ENCODE measurements around the gene VPS36.
"Not testable (repeated sequence)": the region's sequence is repeated elsewhere in the genome, so short reads cannot be mapped to it uniquely, and the experiment has no call there.

The VPS36 gene

DNA sequence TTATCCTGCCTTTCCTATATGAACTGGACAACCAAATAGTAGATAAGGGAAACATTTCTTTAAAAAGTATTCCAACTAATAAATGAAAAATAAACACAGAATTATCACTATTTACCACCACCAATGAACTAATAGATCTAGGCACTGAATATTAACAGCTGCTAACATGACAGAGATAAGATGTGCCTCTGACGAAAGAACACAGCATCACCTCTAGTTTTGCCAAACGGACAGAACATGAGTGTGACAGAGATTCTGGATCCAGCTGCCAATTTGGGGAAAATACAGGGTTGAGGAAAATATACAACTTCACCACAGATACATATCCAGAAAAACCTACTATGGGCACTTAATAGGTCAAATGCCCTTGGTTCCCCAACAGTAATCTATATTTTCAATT lies 18.0 kb downstream of the VPS36 start:
- no peak for DNase-seq (ENCODE audit: low read depth)

DNA sequence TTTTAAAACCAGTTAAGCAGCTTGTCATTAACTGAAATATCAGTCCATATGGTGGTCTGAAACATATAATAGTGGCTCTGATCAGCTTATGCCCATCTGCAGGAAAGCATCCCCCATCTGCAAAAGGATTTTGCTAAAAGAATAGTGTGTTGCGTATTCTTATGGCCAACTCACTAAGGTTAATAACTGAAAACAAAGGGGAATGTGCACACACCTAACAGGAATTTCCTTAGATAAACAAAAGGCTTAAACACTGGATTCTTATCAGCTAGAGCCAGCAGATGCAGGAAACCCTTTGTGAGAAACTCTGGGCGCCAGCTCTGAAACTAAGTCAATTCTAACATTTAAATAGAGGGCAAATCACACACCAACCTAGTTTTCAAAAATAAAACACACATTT lies 22.1 kb downstream of the VPS36 start:
- DNase-seq (ENCODE audit: low read depth) = peak; percentile 61

DNA sequence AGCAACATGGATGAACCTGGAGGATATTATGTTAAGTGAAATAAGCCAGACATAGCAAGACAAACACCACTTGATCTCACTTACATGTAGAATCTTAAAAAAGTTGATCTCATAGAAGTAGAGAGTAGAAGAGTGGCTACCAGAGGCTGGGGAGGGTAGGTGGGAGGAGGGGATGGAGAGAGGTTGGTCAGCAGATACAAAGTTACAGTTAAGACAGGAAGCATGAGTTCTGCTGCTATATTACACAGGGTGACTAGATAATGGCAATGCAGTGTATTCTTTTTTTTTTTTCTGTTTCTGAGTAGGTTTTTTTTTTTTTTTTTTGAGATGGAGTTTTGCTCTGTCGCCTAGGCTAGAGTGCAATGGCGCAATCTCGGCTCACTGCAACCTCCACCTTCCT lies 29.2 kb downstream of the VPS36 start:
- no peak for DNase-seq (ENCODE audit: low read depth)

DNA sequence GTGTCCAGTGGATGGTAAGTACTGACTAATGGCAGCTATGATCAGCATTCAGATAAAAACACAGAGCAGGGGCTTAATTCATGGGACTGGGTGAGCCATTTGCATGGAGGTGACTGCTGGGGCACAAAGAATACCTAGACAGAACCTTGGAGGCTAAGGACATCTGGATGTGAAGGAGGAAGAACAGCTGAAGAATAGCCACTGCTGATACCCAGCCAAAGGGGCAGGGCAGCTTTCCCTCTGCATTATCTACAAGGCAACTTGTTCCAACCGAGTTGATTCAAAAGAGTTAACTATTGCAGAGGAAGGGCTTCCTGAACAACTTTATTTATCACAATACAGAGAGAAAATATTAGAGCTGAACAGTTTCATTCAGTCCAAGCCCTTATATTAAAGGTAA lies 31.4 kb downstream of the VPS36 start:
- DNase-seq (ENCODE audit: low read depth) = no peak

DNA sequence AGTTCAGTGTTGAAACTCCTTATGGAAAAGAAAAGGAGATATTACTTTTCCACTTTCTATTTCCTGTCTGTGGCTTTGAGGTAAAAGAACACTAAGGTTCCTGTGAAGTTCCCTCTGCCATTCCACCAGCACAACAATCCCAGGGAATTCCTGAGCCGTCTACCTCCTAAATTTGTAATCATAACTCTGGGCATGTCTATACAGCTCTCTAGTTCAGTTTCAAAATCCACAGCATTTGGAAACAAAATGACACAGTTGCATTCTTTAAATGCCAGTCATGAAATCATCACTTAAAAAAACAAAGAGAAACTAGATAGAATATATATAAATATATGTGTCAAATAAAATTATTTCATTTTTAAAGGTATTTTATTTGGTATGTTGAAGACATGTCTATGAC lies 35.5 kb downstream of the VPS36 start:
- DNase-seq (ENCODE audit: low read depth) = peak; percentile 59

DNA sequence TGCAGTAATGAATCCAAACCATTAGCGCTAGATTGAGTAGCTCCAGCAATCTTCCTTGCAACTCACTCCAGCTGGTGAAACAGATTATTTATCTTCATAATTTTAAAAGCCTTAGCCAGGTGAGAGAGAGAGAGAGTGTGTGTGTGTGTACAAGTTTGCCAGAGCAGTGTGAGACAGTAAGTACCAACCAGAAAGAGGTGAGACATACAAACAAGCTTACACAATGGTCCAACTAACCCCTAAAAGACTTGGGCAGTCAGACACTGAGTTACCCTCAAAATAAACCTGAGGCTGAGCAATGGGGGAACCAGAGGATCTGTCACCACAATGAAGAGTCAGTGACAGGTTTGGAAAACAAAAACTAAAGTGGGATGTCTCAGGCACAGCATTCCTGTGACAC lies 36.4 kb downstream of the VPS36 start:
- DNase-seq (ENCODE audit: low read depth) = no peak

DNA sequence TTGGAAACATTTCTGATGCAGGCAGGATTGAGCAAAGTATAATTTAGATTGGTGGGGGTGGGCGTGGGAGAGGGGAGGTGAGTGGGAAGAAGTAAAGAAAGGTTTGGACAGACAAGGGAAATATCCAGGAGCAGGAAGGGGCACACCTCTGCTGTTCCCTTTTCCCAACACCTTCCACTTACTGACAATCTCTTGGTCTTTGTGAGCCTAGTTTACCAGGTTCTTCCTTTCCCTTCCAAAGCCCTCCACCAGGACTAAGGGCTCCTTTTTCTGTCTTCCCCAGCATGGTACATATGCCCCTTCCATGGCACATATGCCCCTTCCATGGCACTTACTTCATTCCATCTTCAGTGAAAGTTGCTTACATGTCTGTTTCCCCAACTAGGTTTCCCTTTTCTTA lies 38.3 kb downstream of the VPS36 start:
- DNase-seq (ENCODE audit: low read depth) = no peak

DNA sequence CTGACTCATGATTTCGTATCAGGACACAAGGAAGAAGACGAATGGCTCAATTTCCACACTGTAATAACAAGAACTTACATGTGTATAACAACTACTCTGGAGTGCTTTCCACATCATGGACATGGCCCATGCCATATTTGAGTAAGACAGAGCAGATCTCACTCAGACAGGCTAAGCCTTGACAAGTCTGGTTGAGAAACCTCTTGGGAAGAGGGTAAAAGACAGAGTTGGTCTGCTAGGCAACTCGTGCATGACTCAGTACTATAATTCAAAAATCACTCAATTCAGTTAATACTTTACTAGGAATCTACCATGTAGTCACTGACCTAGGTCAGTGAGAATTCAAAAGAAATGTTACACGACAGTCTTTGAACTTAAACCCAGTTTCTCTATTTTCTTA lies 38.8 kb downstream of the VPS36 start:
- no peak for DNase-seq (ENCODE audit: low read depth)

DNA sequence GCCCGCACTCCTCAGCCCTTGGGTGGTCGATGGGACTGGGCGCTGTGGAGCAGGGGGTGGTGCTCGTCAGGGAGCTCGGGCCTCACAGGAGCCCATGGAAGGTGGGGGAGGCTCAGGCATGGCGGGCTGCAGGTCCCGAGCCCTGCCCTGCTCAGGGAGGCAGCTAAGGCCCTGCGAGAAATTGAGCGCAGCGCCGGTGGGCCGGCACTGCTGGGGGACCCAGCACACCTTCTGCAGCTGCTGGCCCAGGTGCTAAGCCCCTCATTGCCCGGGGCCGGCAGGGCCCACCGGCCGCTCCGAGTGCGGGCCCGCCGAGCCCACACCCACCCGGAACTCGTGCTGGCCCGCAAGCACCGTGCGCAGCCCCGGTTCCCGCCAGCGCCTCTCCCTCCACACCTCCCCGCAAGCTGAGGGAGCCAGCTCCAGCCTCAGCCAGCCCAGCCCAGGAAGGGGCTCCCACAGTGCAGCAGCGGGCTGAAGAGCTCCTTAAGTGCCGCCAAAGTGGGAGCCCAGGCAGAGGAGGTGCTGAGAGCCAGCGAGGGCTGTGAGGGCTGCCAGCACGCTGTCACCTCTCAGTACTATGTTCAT lies 42.3 kb downstream of the VPS36 start:
- not testable (repeated sequence) for DNase-seq (ENCODE audit: low read depth)

DNA sequence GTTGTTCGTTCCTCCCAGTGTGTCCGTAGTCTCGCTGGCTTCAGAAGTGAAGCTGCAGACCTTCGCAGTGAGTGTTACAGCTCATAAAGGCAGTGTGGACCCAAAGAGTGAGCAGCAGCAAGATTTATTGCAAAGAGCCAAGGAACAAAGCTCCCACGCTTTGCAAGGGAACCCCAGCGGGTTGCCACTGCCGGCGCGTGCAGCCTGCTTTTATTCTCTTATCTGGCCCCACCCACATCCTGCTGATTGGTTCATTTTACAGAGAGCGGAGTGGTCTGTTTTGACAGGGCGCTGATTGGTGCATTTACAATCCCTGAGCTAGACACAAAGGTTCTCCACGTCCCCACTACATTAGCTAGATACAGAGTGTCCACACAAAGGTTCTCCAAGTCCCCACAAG lies 43.0 kb downstream of the VPS36 start:
- DNase-seq (ENCODE audit: low read depth) = not testable (repeated sequence)

DNA sequence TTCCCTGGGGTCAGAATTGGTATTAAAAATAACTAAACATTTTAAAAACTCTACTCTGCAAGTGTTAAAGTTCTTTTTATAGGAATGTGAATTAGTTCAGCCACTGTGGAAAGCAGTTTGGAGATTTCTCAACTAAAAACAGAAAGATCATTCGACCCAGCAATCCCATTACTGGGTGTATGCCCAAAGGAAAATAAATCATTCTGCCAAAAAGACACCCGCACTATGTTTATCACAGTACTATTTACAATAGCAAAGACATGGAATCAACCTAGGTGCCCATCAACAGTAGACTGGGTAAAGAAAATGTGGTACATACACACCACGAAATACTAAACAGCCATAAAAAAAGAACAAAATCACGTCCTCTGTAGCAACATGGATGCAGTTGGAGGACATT lies 43.8 kb downstream of the VPS36 start:
- no peak for DNase-seq (ENCODE audit: low read depth)

DNA sequence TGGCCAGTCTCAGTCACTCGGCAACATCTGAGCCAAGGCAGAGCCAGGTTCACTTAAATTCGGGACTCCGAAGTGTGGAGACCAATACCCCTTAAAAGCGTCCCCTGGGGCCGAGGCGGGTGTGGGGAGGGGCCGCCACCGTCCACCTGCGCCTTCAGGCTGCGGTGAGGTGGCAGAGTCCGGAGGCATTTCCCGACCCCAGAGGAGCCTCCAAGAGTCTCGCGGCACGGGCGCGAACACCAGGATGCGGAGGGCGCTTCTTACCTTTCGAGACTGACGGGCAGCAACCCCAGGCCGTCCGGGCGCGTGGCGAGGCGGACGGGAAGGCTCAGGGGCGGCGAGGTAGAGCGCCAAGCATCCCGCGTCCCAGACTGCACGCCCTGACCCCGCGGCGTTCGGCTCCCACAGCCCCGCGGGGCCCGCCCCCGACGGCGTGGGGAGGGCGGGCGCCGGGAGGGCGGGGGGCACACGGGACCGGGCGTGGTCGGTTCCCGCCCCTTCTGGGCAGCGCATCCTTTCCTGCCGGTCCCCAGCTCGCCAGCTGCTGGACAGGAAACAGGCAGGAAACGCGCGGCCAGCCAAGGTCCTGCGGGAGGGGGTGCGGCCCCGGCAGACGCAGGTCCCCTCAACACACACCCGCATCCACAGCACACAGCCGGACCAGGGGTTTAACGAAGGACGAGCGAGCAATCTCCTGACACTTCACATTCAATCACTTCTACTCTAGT lies 44.5 kb downstream of the VPS36 start, which contains the start of gene THSD1:
Gene THSD1 (minus strand): TSS at position 406 of the 728 bp plus-strand sequence. CDS start 3,572 bp downstream, outside the sequence.
- DNase-seq (ENCODE audit: low read depth) = no peak

DNA sequence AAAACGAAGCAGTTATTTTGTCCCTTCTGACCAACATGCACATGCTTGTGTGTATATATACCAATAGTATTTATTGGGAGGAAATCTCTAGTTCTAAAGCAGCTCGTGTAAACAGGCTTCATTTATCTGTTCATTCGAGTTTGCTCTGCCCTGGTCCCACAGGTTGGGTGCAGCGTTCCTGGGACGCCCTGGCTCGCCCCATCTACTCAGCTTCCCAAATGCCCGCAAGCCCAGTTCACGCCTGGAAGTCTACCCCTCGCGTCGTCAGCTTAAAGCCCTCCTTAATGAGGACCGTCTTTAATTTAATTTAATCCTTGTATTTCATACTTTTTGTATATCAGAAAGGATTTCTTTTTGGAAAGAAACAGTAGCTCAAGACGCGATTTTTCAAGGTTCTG lies 45.1 kb downstream of the VPS36 start:
- no peak for DNase-seq (ENCODE audit: low read depth)

DNA sequence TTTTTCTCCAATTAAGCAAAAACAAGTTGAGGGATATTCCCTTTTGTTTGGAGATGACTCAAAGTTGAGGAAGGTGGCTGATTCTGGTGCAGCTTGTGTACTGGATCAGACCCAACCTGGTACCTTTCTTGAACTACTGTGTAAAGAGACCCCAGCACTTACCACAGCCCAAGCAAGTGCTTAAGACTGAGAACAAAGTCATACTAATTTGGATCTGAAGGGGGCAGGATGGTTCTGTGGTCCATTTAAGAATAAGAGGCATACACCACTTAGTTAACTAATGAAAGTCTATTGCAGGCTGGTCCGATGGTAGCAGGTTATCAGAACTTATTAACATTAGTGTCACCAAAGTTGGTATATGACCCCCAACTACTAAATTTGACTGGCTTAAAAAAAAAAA lies 50.7 kb downstream of the VPS36 start:
- DNase-seq (ENCODE audit: low read depth) = no peak

DNA sequence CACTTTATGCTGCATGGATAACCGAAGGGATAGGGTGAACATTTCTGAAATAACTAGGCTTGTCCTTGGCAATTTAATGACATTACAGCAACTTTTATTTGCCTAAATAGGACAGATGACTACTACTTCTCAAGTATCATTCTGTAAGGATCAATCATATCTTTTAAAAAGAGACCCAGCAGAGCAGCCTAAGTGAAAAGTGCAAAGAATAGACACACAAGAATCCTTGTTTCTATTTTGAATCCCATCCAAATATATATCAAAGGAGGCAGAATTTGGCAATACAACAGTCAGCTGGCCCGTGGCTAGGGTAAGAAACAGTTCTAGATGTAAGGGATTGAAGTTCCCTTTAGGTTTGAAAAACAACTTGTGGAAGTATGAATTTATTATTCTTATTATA lies 51.4 kb downstream of the VPS36 start:
- no peak for DNase-seq (ENCODE audit: low read depth)

DNA sequence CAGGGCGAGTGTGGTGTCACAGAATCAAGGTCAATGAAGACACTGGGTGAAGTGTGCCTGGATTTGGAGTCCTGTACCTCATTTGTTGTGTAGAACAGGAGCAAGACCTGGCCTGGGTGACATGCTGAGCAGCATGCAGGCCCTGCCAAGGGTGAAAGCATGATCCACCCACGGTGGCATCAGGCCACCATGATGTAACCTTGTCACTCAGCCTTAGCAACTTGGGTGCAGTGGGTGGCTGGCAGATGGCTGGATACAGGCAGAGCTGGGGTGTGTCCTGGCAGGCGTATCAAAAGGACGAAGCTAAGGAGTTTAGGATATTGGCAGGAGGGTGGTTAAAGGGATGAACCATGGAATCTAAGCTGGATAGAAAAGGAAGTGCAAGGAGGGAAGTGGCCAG lies 54.7 kb downstream of the VPS36 start:
- no peak for DNase-seq (ENCODE audit: low read depth)

DNA sequence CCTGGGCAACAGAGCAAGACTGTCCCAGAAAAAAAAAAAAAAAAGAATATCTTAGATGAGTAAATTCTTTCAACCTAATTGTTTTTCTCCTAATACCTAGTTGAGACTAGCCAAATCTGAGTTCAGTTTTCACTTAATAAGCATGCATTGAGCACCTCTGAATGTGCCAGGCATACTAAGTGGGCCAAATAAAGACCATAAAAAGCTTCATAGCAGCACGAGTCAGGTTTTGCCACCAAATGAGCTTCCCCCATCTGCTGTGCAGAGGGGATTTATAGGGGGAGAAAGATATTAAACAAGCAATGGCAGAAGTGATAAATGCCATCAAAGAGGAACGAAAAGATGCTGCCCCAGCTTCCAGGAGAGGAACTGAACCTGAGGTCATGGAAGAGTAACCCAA lies 55.8 kb downstream of the VPS36 start:
- DNase-seq (ENCODE audit: low read depth) = no peak

DNA sequence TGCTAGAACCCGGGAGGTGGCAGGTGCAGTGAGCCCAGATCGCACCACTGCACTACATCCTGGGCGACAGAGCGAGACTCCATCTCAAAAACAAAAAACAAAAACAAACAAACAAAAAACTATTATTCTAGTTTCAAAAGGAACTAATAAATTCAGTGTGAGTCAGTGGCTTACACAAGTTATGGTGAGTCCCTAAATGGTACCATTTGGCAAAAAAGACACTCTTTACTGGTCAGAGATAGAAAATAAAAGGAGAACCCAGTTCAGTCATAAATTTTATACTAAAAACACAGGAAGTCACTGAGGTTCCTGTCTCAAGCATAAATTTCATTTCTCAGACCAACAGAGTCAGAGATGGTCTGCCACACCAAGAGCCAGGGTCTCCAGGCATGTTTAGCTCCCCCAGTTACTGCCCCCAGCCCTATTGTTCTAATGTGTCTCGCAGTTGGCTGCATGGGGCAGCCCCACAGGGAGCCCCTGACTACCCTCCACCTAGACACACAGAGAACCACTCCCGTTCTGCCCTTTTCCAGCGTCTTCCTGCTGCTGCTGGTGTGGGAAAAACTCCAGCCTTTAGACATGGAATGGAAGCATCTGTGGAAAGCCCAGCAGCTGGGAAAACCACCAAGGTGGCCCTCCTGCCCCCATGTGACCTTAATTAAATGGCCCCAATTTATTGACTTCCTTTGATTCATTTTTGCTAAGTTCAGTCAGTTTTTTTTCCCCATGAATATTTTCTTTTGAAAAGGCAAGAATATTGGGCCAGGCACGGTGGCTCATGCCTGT lies 56.7 kb downstream of the VPS36 start:
- DNase-seq (ENCODE audit: low read depth) = no peak

DNA sequence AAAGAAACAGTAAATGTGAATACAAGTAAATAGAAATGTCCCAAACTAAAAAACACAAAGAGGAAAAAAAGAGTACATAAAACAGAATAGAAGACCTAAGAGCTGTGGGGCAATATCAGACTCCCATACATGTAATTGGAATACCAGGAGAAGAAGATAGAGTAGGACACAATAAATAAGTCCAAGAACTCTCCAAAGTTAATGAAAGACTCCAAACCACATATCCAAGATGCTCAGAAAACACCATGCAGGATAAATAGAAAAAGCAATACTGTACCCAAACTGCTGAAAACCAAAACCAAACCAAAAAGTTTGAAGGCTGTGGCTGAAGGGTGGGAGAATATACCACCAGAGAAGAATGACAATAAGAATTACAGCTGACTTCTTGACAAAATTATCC lies 62.7 kb downstream of the VPS36 start:
- DNase-seq (ENCODE audit: low read depth) = no peak

DNA sequence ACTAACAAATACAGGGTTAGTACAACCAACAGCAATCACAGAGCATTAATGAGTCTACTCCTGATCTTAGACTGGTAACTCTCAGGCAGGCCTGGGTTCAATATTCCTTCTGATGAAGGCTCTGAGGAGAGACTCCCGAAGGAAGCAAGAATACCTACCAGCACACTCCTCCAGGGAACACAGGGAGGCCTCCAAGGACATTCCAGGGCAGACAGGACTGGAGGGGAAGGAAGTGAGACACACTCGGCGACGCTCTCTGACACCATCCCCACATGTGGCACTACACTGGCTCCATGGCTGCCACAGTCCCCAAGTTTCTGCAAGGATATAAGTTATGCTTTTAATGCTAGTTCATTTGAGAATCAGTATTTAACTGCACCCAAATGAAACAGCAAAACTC lies 64.6 kb downstream of the VPS36 start:
- no peak for DNase-seq (ENCODE audit: low read depth)

DNA sequence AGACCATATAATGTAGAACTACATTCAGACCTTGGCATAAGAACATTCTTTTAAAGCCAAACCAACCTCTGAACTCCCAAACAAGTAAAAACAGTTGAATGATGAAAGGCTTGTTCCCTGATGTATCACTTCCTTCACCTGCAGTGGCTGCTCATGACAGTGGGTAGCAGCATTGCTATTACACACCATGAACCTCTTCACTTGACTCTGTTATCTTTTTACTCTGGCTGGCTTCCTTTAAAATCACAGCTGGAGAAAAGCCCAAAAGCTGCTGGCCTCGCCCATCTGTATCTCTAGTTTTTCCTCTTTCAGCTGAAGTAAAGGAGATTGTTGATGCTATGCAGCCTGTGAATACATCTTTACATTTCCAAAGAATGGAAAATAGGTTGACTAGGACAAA lies 67.1 kb downstream of the VPS36 start:
- DNase-seq (ENCODE audit: low read depth) = no peak

DNA sequence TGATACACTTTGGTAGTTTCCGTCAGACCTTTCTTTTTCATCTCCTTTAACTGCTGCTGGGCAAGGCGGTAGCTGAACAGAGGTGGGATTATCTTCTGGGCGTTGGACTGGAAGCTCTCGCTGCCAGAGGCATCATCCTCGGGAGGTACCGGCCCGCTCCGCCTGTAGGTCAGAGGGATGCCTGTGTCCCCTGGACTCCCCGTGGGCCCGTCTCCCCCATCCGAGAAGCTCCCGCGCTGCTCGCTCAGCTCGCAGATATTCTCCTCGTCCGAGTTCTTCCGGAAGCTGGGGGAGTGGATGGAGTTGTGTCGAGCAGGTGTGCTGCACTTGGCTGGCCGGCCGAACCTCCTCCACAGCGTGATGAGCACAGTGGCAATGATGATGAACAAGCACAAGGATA lies 72.1 kb downstream of the VPS36 start:
- no peak for DNase-seq (ENCODE audit: low read depth)

DNA sequence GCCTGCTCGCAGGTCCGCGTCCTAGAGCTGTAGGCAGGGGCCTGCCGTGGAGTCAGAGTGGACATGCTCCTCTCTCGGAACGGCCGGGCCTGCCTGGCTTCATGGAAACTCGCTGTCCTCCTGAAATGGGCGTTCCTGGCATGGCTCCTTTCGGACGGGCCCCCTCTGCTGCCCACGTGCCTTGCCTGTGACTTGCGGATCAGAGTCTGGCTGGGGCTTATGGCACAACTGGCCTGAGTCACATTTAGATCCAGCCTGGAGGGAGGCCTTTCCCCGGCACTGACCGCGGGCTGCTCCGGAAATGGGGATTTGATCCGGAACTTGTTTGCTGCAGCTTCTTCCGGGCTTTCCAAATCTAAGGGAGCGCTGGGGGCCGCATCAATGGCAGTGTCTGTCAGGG lies 72.5 kb downstream of the VPS36 start:
- DNase-seq (ENCODE audit: low read depth) = no peak

Data from non-pigmented ciliary epithelial cell (primary cell).